Measurements from ENCODE around the gene MAJIN.

MAJIN gene

DNA sequence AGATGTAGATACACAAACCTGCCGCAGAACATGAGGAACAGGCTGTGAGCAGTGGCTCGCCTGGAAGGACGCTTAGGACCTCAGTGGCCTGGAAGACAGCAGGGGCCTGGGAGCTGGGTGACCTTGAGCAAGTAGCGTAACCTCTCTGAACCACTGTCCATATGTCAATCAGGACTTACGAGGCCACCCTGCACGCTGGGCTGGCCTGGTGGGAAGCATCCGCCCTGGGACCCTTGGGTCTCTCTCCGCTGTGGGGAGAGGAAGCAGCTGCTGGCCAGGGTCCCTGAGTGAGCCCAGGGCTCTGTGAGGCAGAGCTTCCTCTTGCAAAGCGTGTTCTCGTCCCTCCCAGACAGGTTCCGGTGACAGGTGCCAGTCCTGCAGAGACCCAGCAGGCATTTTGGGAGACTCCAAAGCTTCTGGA lies 79.5 kb downstream of the MAJIN start:
- no peak for DNase-seq (ENCODE audit: low spot score)

DNA sequence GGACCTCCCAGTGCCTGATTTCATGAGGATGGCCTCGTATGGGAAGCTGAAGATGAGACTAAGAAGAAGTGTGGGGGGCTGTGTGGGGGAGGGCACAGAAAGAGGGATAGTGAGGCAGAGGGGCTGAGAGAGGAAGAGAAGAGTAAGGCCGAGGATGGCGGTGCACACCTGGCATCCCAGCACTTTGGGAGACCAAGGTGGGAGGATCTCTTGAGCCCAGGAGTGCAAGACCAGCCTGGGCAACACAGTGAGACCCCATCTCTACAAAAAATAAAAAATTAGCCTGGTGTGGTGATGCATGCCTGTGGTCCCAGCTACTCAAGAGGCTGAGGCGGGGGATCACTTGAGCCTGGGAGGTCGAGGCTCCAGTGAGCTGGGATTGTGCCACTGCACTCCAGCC lies 80.0 kb downstream of the MAJIN start:
- no peak for DNase-seq (ENCODE audit: low spot score)

DNA sequence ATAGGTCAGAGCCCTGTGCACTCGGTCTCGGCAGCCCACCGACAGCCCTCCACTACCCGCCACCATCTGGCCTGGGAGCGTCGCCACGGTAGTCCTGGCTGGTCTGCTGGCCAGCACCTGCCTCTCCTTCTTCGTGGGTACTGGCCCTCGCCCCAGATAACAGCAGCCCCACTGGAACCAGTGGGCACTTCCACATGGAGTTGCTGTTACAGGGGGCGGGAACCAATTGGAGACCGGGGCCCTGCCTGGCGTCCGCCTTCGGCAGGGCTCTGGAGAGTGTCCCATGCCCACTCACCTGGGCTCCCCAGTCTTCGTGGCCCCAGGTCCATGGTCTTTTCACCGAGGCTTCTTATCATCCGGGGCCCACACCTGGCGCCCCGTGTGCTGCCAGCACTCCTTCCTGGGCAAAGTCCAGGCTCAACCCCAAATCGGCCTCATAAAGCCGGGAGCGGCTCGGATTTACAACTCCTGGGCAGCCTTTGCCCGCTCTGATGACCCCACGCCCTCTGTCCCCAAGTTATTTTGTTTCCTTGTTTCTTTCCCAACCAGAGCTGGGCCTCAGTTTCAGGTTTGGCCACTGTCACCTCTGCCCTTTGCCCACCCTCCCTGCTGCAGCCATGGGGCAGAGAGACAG lies 80.6 kb downstream of the MAJIN start:
- DNase-seq (ENCODE audit: low spot score) = no peak

DNA sequence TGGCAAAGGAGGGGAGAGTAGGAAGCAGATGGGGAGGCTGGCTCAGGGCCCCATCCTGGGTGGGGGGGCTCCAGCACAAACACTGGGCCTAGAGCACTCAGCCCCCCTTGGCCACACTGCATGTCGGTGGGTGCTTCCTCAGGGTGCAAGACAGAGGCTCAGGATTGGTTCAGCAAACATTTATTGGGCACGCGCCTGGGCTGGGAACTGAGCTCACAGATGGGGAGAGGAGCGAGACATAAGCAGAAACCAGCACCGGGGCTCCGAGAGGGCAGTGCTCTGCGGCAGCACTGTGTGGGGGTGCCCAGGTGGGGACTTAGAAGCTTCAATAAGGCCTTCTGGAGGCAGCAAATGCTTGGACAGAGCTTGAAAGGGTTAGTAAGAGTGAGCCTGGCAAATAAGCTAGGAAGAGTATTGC lies 81.4 kb downstream of the MAJIN start:
- no peak for DNase-seq (ENCODE audit: low spot score)

- no peak for DNase-seq (ENCODE audit: low spot score)
Measured at GRCh38 chr11:64888729-64889511, 83.0 kb downstream of the MAJIN start.

- DNase-seq (ENCODE audit: low spot score) = no peak
Measured at GRCh38 chr11:64888406-64888728, 83.5 kb downstream of the MAJIN start.

All from kidney capillary endothelial cell (primary cell).